Measurements from ENCODE around the gene SPSB2. TPM values are rescaled to one million over a fixed set of nuclear protein-coding genes. Genes with fewer than 3 reads are reported as not detected.

The SPSB2 gene
- total and polyA plus RNA-seq, 2 donors (not counting 1 experiment from before 2014, with no cell fraction given) = 9.4 to 16.0 TPM

GRCh38 chr12:6823182-6824084, 49.7 kb downstream of the SPSB2 start:
- Histone ChIP-seq H3K4me1 (ENCODE audit: control insufficient read depth in 2 of 2, insufficient read depth in 2 of 2, low read length in 2 of 2) (peaks cover 26 to 28% of the 10 kb centered on the region in 2 donors), H3K4me2 (replicated peaks; ENCODE audit: low read depth, low read length, poor library complexity, severe bottlenecking) (no peak overlapping the region), H3K27ac (ENCODE audit: low read length in 2 of 2) (no peak overlapping the region), H3K27me3 (replicated peaks in 1 of 4; ENCODE audit: control extremely low read depth in 1 of 4, control insufficient read depth in 3 of 4, insufficient read depth in 4 of 4, low read length in 3 of 4) (peaks cover 0 to 71% (median 31%) of the 10 kb centered on the region in 4 experiments), H4K20me1 (ENCODE audit: control insufficient read depth, insufficient read depth, low read length, poor library complexity, severe bottlenecking) (no peaks in the 10 kb centered on the region), H2AFZ (ENCODE audit: insufficient read depth, low read depth, low read length, poor library complexity, severe bottlenecking) (no peak overlapping the region), H3K9ac (ENCODE audit: low read length) (no peak overlapping the region), H3K36me3 (replicated peaks in 1 of 2; ENCODE audit: control extremely low read depth in 1 of 2, control insufficient read depth in 1 of 2, extremely low read depth in 1 of 2, insufficient read depth in 2 of 2, low read length in 1 of 2) (no peaks in the 10 kb centered on the region), H3K9me3 (ENCODE audit: control extremely low read depth in 1 of 3, control insufficient read depth in 2 of 3, insufficient read depth in 1 of 3, low read length in 2 of 3) (peaks cover 0 to 13% (median 0%) of the 10 kb centered on the region in 3 donors), H3K4me3 (ENCODE audit: control extremely low read depth in 1 of 5, extremely low read depth in 1 of 5, insufficient read depth in 1 of 5, low read depth in 2 of 5, low read length in 4 of 5) (no peak overlapping the region), H3K79me2 (ENCODE audit: control insufficient read depth, insufficient read depth, low read length) (no peaks in the 10 kb centered on the region)
- no peak overlapping the region for H3K27ac Mint-ChIP-seq
- WGBS (ENCODE audit: insufficient coverage) = 84% methylated on average over 9 of the region's 12 CpGs
- no peak overlapping the region for H3K4me3 Mint-ChIP-seq
- DNase-seq (no peak), ATAC-seq (ENCODE audit: low read depth) (no peak)
- CTCF ChIA-PET = interaction anchor here (0.5 to 6.2 kb wide), 5 partner anchors 10 to 160 kb away, joined by 3 to 33 read pairs (median 6); partner anchors contain the start of gene MLF2
- peaks cover 66% of the 10 kb centered on the region for H3K27me3 Mint-ChIP-seq
- H3K4me1 Mint-ChIP-seq = peaks cover 22% of the 10 kb centered on the region
- POLR2A ChIA-PET = no interaction called here
- TF ChIP-seq EZH2 (IDR thresholded peaks at IDR 0.05; ENCODE audit: borderline replicate concordance, insufficient read depth, low read depth, low read length, poor library complexity, severe bottlenecking) = no peak
- no peak for TF ChIP-seq CTCF (IDR thresholded peaks at IDR 0.05)
- intact Hi-C loops (cut with micrococcal nuclease) = loop anchor here (2.0 kb wide), 1 partner anchor 261 kb away; no protein-coding TSS in a partner anchor
- no peaks in the 10 kb centered on the region for H3K9me3 Mint-ChIP-seq (ENCODE audit: insufficient read depth)

Data from B cell (primary cell).